Measurements from ENCODE around the gene ICOS.

ICOS gene

GRCh38 chr2:204010628-204011560 is 74.3 kb downstream of the ICOS start:
- no peak for DNase-seq (ENCODE audit: low spot score)

Data from NAMALWA (cell line).